Measurements from ENCODE around the gene STUM. TPM values are rescaled to one million over a fixed set of nuclear protein-coding genes. Genes with fewer than 3 reads are reported as not detected.

Gene STUM
- total RNA-seq, 1 experiment from 2014 or later = 0.03 TPM

- Histone ChIP-seq H3K36me3 (ENCODE audit: control insufficient read depth, insufficient read depth, low read length) (no peaks in the 10 kb centered on the region), H3K9me3 (ENCODE audit: control insufficient read depth, insufficient read depth, low read depth, low read length) (no peaks in the 10 kb centered on the region), H3K4me1 (ENCODE audit: control insufficient read depth, insufficient read depth, low read length) (no peaks in the 10 kb centered on the region; the same call in 1 of the 2 replicates), H3K27me3 (ENCODE audit: control insufficient read depth, insufficient read depth, low read length) (no peaks in the 10 kb centered on the region), H3K27ac (ENCODE audit: low read length) (no peak overlapping the region), H3K4me3 (ENCODE audit: low read depth in 2 of 2, low read length in 2 of 2) (no peak overlapping the region)
- intact Hi-C loops (cut with micrococcal nuclease; ENCODE audit: unreplicated experiment) (loop anchor here (2.0 kb wide), 1 partner anchor 195 kb away; no protein-coding TSS in a partner anchor), in situ Hi-C loops (cut with HindIII; ENCODE audit: low pct_unique_long_range_greater_than_20kb, low sequenced_read_pairs) (no loop called here)
- ChIA-PET CTCF (interaction anchor here (0.9 to 1.1 kb wide), 2 partner anchors 194 to 214 kb away, joined by 3 to 8 read pairs; no protein-coding TSS in a partner anchor), POLR2A (interaction anchor here (0.6 kb wide), 2 partner anchors 14 to 107 kb away, joined by 3 to 9 read pairs; no protein-coding TSS in a partner anchor)
- TF ChIP-seq CTCF (IDR thresholded peaks at IDR 0.05) (no peak), TCF7L2 (IDR thresholded peaks at IDR 0.05; ENCODE audit: low read depth, low read length) (no peak), SIN3A (IDR thresholded peaks at IDR 0.05; ENCODE audit: borderline replicate concordance, insufficient read depth, low read depth, low read length) (no peak), POLR2AphosphoS5 (IDR thresholded peaks at IDR 0.05; ENCODE audit: low read depth, low read length) (no peak), REST (IDR thresholded peaks at IDR 0.05; ENCODE audit: insufficient read depth in 1 of 2, low read depth in 2 of 2, low read length in 1 of 2) (no peak)
- DNase-seq (ENCODE audit: low read depth, low spot score) = no peak
- peak; percentile 26; the same call in 1 of the 2 replicates for ATAC-seq
- BruUV-seq (replicated peaks) = no TSS peak
These were observed 85.1 kb downstream of the STUM start for GRCh38 chr1:226633541-226634165.

GRCh38 chr1:226634166-226634588, 85.6 kb downstream of the STUM start:
- ChIA-PET CTCF (interaction anchor here (0.9 kb wide), 1 partner anchor 193 kb away, joined by 8 read pairs; no protein-coding TSS in a partner anchor), POLR2A (interaction anchor here (0.6 kb wide), 1 partner anchor 107 kb away, joined by 9 read pairs; no protein-coding TSS in a partner anchor)
- no peaks in the 10 kb centered on the region for H3K36me3 ChIP-seq (ENCODE audit: control insufficient read depth, insufficient read depth, low read length)
- H3K4me3 ChIP-seq (ENCODE audit: low read depth in 2 of 2, low read length in 2 of 2) = no peak overlapping the region
- H3K27me3 ChIP-seq (ENCODE audit: control insufficient read depth, insufficient read depth, low read length) = no peaks in the 10 kb centered on the region
- no peaks in the 10 kb centered on the region for H3K9me3 ChIP-seq (ENCODE audit: control insufficient read depth, insufficient read depth, low read depth, low read length)
- ATAC-seq (peak; percentile 95), DNase-seq (ENCODE audit: low read depth, low spot score) (peak; percentile 35)
- H3K27ac ChIP-seq (ENCODE audit: low read length) = no peak overlapping the region
- intact Hi-C loops (cut with micrococcal nuclease; ENCODE audit: unreplicated experiment) (loop anchor here (2.0 kb wide), 1 partner anchor 195 kb away; no protein-coding TSS in a partner anchor), in situ Hi-C loops (cut with HindIII; ENCODE audit: low pct_unique_long_range_greater_than_20kb, low sequenced_read_pairs) (no loop called here)
- no TSS peak for BruUV-seq (replicated peaks)
- TF ChIP-seq TCF7L2 (IDR thresholded peaks at IDR 0.05; ENCODE audit: low read depth, low read length) = no peak
- peak; percentile 97 for TF ChIP-seq CTCF (IDR thresholded peaks at IDR 0.05)
- no peaks in the 10 kb centered on the region; the same call in 1 of the 2 replicates for H3K4me1 ChIP-seq (ENCODE audit: control insufficient read depth, insufficient read depth, low read length)

All from Panc1 (cell line).